Measurements from ENCODE around the gene AIG1. TPM values are rescaled to one million over a fixed set of nuclear protein-coding genes. Genes with fewer than 3 reads are reported as not detected.

AIG1 gene
- total RNA-seq, 2 donors from 2014 or later = 11.9 to 13.5 TPM

- DNase-seq (peak in 1 of 4 donors; percentile 3), ATAC-seq (no peak)
- H3K4me3 ChIP-seq = no peak overlapping the region
- H3K4me1 ChIP-seq = no peaks in the 10 kb centered on the region
- 54 to 56% methylated on average over 2 of the region's 2 CpGs for WGBS, 2 donors
- H3K9me3 ChIP-seq = no peaks in the 10 kb centered on the region
- no peaks in the 10 kb centered on the region for H3K36me3 ChIP-seq (replicated peaks in 1 of 2; ENCODE audit: insufficient read depth in 1 of 2, low read depth in 2 of 2)
- intact Hi-C loops (cut with DNase I) = no loop called here
- no peak for TF ChIP-seq POLR2A (IDR thresholded peaks at IDR 0.05)
- TF ChIP-seq, protein P1, sequence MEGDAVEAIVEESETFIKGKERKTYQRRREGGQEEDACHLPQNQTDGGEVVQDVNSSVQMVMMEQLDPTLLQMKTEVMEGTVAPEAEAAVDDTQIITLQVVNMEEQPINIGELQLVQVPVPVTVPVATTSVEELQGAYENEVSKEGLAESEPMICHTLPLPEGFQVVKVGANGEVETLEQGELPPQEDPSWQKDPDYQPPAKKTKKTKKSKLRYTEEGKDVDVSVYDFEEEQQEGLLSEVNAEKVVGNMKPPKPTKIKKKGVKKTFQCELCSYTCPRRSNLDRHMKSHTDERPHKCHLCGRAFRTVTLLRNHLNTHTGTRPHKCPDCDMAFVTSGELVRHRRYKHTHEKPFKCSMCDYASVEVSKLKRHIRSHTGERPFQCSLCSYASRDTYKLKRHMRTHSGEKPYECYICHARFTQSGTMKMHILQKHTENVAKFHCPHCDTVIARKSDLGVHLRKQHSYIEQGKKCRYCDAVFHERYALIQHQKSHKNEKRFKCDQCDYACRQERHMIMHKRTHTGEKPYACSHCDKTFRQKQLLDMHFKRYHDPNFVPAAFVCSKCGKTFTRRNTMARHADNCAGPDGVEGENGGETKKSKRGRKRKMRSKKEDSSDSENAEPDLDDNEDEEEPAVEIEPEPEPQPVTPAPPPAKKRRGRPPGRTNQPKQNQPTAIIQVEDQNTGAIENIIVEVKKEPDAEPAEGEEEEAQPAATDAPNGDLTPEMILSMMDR (IDR thresholded peaks at IDR 0.05) = no peak
- no peak overlapping the region for H3K27ac ChIP-seq
- H3K27me3 ChIP-seq = no peaks in the 10 kb centered on the region
These were observed 37.5 kb downstream of the AIG1 start for GRCh38 chr6:143098054-143098671.

DNA sequence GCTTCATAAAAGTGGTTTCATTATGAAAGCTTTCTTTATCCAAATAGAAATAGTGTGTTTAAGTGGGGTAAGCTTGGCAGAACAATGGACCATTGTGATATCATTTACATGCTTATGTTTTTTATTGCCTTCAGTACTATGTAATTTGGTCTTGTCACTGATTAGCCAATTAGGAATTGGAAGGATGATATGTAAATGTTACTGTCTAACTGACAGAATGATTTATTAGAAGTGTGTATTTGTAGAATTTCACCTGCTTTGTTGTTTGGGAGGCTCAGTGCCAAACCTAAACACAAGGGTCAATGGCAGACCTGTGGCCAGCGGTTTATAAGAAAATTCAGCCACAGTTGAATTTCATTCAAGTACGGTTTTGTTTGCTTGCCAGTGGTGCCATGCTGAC lies 39.0 kb downstream of the AIG1 start:
- Histone ChIP-seq H3K4me1 (no peaks in the 10 kb centered on the region), H3K27ac (no peak overlapping the region), H3K4me3 (no peak overlapping the region), H3K9me3 (no peaks in the 10 kb centered on the region), H3K36me3 (replicated peaks in 1 of 2; ENCODE audit: insufficient read depth in 1 of 2, low read depth in 2 of 2) (no peaks in the 10 kb centered on the region), H3K27me3 (no peaks in the 10 kb centered on the region)
- WGBS, 2 donors = 67 to 75% methylated on average over 2 of the region's 2 CpGs
- DNase-seq = no peak
- intact Hi-C loops (cut with DNase I) = no loop called here
- TF ChIP-seq, protein P1 (IDR thresholded peaks at IDR 0.05) = no peak
- no peak for TF ChIP-seq POLR2A (IDR thresholded peaks at IDR 0.05)
- ATAC-seq = no peak

- no peak for TF ChIP-seq POLR2A (IDR thresholded peaks at IDR 0.05)
- TF ChIP-seq, protein P1 (IDR thresholded peaks at IDR 0.05) = no peak
- DNase-seq = no peak
- H3K9me3 ChIP-seq = no peaks in the 10 kb centered on the region
- intact Hi-C loops (cut with DNase I) = no loop called here
- H3K4me3 ChIP-seq = no peak overlapping the region
- no peaks in the 10 kb centered on the region for H3K36me3 ChIP-seq (replicated peaks in 1 of 2; ENCODE audit: insufficient read depth in 1 of 2, low read depth in 2 of 2)
- ATAC-seq = no peak
- H3K27me3 ChIP-seq = no peaks in the 10 kb centered on the region
- H3K4me1 ChIP-seq = no peaks in the 10 kb centered on the region
- H3K27ac ChIP-seq = no peak overlapping the region
- 99 to 100% methylated on average over 2 of the region's 2 CpGs for WGBS, 2 donors
These were observed 39.7 kb downstream of the AIG1 start for GRCh38 chr6:143100429-143100828.

DNA sequence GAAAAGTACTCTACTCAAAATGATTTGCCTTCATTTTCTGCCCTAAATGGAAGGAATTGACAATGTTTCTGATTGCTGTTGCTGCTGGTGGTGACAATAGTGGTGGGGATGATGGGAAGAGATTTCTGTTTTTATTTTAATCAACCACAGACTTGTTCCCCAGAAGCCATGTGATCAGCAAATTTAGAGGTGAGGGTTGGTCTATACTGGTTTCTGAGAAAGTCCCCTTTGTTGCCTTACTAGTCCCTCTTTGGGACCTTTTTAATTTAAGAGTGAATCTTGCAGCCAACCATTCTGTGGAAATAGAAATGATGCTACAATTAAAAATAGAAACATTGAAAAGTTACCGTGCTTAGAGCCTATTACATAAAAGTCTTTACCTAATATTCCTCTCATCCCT lies 43.2 kb downstream of the AIG1 start:
- Histone ChIP-seq H3K4me3 (no peak overlapping the region), H3K27ac (no peak overlapping the region), H3K9me3 (no peaks in the 10 kb centered on the region), H3K27me3 (no peaks in the 10 kb centered on the region), H3K36me3 (replicated peaks in 1 of 2; ENCODE audit: insufficient read depth in 1 of 2, low read depth in 2 of 2) (no peaks in the 10 kb centered on the region), H3K4me1 (no peaks in the 10 kb centered on the region)
- DNase-seq (no peak), ATAC-seq (no peak)
- intact Hi-C loops (cut with DNase I) = no loop called here
- 86 to 100% methylated on average over 1 of the region's 1 CpG for WGBS, 2 donors
- TF ChIP-seq, protein P1 (IDR thresholded peaks at IDR 0.05) = no peak
- TF ChIP-seq POLR2A (IDR thresholded peaks at IDR 0.05) = no peak

DNA sequence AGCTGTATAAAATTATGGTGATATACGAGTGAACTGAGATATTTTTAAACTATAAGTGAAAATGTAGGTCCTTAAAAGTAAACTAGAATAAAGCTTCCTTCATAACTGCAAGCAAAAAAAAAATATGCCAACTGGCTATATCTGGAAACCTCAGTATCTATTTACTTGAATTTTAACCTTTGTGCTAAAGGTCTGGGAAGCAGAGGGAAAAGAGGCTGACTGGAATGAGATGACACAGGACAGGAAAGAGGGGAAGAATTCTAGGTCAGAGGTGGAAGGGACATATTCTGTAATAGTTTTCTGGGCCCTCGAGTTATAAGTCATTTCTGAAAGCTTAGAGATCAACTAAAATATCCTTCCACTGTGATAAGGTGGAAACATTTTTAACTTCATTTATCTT lies 46.8 kb downstream of the AIG1 start:
- Histone ChIP-seq H3K27ac (no peak overlapping the region), H3K36me3 (replicated peaks in 1 of 2; ENCODE audit: insufficient read depth in 1 of 2, low read depth in 2 of 2) (no peaks in the 10 kb centered on the region), H3K4me1 (no peaks in the 10 kb centered on the region), H3K4me3 (no peak overlapping the region), H3K27me3 (no peaks in the 10 kb centered on the region), H3K9me3 (no peaks in the 10 kb centered on the region)
- TF ChIP-seq POLR2A (IDR thresholded peaks at IDR 0.05) = no peak
- TF ChIP-seq, protein P1 (IDR thresholded peaks at IDR 0.05) = no peak
- no peak for DNase-seq
- intact Hi-C loops (cut with DNase I) = no loop called here
- no peak for ATAC-seq
- WGBS, 2 donors = 70 to 71% methylated on average over 2 of the region's 2 CpGs

Data from body of pancreas (tissue), 4 donors.